Measurements from ENCODE around the gene PHKA2.

Gene PHKA2

DNA sequence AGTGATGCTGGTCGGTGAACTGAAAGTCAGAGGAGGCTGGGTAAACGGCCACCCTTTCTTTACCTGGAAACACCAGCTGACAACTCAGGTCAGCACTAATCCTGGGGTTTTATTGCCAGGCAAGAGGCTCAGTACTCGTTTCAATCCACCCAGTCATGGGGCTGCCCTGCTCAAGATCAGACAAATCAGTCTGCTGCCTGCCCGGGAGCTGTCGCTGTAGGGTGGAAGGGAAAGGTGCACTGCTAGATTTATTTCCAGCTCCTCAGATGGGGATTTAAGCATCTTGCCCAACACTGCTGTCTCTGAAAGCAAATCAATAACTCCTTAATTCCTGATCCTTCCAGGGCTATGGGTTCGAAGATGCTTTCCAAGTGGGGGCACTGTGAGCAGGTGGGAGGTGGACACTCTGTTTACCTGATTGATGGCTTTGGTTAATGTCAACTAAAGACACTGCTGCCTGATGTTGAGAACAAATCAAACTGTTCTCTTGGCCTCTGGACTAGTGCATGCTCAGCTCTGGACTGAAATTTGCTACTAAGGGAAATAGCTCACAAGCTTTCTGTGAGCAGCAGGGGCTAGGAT is 59.3 kb downstream of the PHKA2 start:
- DNase-seq, result no peak

DNA sequence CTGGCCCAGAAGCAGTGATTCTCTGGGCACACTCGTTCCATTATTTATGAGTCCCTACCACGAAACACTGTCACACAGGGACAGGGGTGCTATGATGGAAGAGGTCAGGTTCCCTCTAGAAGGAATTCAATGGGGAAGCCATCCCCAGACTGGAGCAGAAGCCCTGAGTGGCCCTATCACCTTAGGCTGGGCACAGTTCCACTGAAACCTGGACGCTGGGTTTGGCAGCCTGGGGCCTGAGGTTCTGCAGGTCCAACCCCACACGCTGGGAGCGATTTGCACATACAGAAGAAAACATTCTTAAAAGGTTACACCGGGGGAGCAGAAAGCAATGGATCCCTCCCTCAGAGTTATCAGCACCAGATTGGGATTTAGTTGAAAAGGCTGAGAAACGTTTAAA is 63.3 kb downstream of the PHKA2 start:
- DNase-seq, result no peak

DNA sequence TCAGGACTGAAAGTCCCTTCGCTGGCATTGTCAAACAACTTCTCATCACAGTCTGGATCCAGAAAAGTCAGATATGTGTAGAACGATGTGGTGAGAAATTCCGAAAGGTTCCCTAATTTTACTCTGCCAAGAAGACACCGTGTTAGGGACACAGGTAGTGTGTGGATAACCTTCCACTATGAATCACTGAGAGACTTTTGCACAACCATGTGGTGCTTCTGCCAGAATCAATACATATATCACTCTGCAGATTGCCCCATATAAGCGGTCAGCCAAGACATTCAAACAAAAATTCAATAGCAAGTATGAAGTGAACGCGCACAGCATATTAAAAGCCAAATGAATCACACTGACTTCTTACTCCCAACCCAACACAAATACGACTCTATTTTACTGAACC is 63.8 kb downstream of the PHKA2 start:
- DNase-seq, result no peak

DNA sequence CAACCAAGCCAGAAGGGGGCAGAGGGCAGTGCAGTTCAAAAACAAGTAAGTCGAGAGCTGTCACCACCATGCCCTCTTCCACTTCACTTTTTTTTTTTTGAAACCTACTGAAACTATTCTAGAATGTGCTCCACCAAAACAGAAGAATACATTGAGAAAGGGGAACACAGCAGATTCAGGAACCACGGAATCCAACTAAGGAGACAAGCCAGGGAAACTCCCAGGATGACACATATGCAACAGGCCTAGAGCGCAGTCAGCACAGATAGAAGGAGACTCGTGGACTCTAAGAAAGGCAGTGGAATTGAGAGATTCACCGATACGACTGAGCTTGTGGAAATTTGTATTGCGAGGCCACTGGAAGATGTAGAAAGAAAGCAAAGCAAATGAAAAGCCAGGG is 66.1 kb downstream of the PHKA2 start:
- DNase-seq, result no peak

DNA sequence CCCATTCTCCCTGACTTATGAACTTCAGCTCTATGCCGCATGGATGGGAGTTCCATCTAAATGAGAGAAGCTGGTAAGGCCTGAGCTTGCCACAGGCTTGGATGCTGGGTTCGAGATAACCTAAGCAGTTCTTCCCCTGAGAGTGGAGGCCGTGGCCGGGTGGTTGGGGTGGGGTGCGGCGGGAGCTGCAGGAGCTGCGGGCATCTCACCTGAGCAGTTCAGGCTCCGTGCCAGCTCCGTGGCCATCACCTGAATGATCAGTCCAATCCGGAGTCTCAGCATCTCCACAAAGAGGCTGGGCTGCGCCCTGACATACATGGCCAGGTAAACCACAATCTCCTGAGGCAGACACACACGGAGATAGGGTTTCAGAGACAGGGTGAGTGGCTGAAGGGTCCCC is 77.6 kb downstream of the PHKA2 start:
- no peak for DNase-seq

DNA sequence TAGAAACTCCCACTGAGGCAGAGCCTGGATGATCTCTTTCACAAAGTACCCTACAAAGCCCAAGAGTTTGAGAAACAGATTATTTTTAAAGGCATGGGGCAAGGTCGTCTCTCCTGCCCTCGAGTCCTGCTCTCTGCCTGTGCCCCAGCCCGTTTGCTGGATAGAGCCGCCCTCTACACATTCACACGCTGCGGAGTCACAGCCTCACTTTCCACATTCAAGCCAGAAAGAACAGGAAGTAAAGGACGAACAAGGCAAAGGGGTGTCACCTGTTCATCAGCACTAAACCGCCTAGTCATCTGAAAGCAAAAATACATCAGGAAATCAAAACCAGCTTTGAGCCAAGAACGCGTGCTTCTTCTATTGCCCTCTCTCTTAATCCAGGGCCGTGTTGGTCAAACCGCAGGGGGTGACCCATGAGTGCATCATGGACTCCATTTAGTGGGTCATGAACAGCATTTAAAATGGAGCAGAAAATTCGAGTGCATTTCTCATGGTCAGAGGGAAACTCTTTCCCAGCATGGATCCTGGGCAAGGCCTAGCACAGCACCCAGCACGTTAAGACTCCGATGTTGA is 83.4 kb downstream of the PHKA2 start:
- no peak for DNase-seq

DNA sequence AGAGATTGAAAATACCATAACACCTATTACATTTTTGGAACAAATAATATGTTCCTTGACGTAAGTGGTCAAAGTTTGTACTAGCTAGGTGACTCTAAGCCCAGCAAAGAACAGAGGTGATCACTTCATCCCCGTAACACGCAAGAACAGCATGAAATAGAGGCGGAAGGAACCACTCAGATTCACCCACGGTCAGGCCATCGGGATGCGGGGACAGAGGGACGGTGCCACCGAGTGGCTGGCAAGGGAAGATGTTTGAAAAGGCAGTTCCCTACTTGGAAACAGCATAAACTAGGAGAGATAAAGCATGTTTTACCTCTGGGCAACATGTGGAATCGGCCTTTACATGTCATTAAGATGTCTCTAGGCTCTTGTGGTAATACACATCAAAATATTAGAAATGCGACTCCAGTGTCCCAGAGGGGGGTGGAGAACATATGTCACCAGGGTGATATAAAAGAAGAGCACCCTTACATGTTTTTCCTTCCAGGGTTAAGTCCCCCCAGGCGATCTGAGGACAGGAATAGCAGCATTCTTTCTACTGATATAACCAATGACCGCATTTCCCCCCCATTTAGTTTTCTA is 84.0 kb downstream of the PHKA2 start:
- DNase-seq, result no peak

DNA sequence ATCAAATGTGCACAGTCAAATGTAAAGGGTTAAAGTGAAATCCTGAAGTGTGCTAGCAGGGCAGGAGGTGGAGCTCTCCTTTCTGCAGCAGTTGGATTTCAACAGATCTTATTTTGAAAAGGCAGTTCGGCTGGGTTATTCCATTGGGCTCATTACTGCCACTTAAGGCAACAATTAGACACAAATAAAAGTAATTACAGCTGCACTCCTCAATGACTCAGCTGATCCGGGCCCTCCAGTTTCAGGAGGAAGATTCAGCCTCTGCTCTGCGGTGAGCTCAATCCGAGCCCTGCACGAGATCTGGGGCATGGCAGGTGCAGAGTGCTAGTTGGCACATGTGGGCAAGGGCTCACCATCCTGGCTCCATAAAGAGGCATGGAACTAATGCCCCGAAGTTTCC is 85.4 kb downstream of the PHKA2 start:
- no peak for DNase-seq

DNA sequence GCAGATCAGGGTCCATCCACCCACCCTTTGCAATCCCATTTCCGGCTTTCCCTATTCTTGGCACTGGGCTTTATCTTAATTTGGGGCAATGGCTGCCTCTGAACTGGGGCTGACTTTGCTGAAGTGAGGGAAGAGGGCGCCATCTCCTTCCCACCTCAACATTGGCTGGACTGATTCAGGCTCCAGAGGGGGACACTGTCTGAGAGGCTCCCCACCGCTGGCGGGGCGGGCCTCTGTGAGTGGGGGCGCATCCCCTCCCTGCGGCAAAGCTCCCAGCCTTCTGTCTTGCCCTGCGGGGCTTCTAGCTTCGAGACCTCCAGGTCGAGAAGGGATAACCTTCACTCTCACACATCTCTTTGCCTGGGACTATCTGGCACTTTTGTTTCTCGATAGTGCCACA is 85.8 kb downstream of the PHKA2 start:
- DNase-seq, result no peak

DNA sequence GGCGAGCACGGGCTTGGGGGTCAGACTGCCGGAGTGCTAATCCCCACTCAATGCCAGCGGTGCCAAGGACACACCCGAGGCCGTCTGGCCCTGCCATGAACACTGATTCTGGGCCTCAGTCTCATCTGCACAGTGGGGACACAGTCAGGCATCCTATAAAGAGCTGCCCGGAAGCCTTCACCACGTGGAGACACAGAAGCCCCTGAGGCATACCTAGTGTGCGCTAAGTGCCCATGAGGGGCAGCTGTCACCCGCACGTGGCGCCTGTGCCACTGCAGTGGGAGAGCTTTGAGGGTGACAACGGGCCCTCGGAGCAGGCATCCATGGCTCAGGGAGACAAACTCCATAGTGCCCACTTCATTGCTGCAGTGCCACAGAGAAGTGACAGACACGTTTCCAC is 86.3 kb downstream of the PHKA2 start:
- DNase-seq, result no peak

DNA sequence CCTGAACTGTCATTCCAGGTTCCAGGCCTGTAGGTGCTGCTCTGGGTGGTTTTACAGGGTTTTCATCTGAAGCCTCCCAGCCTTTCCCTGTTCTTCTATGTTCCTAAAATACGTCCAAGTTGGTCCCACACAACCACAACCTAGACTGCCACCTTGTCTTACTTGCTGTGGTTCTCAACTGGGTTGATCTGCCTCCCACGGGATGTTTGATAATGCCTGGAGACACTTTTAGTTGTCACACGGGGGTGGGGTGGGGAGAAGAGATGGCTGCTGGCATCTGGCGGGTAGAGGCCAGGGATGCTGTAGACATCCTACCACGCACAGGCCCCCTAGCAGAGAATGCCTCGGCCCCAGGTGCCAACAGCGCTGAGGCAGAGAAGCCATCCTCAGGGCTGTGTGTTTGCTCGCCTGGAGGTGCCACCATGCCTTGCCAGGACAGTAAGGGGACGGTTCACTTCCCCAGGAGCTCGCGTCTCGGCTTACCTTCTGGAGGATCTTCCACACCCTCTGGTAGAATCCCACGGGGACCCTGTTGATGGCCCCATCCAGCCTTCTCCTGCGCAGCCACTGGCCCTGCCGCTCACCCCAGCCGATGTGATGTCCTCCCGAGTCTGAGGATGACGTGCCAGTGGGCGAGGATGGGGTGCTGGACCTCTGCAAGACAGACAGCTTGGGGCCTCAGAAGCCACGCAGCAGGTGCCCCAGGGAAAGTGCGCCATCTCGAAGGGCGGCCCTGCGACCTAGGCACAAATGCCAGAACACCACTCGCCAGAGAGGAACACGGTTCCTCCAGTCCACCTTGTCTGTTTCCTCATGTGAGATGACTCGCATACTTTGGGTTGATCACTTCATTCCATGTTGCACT is 87.0 kb downstream of the PHKA2 start:
- no peak for DNase-seq

DNA sequence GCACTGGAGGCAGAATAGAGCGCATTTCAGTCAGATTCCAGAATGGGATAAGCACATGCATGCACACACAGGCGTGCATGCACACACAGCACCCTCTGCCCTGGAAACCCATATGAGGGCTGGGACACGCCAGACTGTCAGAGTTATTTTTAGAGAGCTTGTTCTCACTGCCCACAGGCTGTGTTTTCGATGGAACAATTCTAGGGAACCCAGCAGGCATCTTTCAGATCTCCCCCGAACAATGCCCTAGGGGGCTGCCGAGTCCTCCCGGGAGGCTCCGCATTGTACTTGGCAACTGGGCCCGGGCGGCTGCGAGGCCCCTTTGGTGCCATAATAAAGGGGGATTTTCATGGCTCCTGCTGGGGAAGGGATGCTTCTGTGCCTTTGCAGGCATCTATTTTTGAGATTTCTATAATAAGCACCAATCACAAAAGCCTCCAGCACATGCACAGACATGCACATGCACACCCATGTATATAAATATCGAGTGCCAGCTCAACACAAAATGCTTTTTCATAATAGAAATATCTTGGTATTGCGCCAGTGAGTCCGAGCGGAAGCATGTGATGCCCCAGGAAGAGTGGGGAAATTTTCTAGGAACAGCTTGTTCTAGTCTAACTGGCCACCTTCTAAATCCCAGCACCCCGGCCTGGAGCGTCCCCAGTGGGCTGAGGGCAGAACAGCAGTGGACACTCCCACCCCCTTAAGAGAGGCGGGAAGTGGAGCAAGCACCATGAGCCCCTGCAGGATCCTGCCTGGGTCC is 88.5 kb downstream of the PHKA2 start:
- no peak for DNase-seq

DNA sequence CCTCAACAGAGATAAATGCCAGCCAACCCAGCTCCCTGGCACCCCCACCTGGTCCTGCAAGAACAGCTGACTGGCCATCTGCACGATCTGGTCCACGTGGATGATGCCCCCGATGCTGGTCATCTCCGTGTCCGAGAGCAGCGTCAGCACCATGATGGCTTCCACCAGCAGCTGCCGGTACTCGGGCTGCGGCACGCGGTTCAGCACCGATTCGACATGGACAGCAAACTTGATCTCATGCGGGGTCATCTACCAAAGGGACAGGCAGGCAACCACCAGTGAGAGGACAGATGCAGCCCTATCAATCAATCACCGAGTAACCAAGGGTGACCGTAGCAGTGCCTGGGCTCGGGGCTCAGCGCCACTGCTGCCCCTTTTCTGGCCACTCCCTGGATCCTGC is 89.8 kb downstream of the PHKA2 start:
- no peak for DNase-seq

DNA sequence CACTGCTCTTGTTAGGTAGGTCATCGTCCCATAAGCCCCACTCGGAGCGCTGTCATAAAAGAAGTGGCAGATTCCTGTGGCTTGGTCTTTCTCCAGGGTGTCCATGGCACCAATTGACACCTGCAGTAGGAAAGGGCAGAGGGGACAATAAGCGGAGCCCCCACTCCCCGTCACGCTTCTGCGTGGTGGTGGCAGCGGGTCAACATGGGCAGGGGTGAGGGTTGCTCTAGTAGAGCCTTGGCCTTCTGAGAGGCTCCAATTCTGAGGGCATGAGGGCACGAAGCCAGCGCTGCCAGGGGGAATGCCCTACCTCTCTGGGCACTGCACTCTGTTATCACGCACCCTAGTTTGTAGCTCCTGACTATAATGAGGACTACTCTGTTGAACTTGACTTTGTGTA is 90.4 kb downstream of the PHKA2 start:
- DNase-seq, result no peak

DNA sequence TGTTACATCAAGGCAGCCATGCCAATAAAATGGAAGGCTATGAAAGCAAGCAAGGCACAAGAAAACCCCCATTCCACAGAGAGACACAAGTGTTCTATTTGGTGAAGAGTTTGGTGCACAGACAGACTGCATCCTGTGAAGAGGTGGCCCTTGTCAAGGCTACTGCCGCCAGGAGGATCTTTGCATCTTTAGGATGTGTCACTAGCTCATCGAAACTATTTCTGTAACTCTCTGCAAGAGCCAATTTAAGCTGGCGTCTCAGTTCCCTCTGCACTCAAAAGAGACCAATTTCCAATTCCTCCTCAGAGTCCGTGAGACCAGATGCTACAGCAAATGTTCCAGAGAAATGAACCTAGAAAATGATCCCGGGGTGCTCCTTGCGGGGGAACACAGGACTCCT is 91.0 kb downstream of the PHKA2 start:
- no peak for DNase-seq

DNA sequence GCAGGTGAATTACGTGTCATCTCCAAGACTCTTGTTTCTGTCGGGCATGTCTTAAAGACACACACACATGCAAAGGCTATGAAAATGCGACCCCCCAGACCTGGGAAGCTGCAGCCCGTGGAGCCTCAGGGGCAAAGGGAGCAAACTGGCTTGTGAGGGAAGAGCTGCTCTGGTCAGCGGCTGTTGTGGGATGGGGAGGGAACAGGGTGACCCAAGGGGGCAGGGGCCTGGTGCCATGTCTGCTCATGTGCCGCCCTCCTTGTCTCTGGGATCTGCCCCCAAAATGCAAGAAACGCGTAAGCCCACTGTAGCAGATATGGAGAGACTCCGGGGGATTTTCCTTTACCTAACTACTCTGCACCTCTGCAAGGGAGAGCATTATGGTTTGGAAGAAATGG is 92.4 kb downstream of the PHKA2 start:
- no peak for DNase-seq

DNA sequence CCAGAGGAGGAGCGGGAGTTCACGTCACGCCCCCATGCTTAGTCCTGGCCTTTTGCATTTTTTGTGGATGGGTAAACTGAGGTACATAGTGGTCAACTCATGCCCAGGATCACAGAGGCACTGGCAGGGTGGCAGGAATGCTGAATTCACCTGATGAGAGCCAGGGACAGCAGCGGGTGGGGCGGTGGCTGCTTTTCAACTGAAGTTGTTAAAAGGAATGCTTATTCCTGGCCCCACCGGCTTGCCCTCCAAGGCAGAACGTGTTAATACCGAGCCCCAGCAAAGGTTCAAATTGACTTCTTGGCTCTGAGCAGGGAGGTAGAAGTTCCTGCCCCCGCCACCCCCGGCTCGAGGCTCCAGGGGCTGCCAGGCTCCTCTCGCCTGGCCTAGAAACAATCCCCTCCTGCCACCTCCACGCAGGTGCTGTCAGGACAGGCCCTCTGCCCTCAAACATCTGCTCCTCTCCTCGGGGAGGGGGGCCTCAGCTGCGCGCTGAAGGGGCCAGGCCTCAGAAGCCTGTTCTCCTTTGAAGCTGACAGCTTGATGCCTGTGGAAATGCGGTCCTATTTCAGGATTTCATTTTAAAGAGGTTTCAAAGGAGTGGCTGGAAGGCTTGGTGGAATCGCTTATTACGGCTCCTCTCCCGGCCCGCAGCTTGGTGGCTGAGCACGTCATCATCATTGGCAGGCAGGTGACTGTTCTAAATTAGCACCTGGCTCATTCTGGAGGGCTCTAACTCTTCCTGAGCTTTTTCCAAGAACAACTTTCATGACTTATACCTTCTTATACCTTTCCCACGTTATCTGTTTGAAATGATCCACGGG is 93.0 kb downstream of the PHKA2 start:
- DNase-seq, result no peak

DNA sequence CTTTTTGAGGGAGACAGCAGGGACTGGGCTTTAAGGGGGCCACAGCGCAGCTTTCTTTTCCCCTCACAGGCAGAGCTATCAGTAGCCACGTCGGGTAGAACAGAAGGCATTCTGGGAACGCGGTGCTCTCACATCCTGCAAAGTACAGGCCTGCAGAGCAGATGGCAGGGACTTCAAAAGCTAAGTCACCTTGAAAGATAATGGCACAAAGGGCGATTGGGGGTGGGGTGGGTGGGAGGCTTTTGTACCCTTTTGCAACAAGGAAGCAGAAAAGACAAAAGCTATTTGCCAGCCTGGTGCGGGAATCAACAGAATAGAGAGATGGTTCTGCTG is 93.9 kb downstream of the PHKA2 start:
- DNase-seq, result no peak

DNA sequence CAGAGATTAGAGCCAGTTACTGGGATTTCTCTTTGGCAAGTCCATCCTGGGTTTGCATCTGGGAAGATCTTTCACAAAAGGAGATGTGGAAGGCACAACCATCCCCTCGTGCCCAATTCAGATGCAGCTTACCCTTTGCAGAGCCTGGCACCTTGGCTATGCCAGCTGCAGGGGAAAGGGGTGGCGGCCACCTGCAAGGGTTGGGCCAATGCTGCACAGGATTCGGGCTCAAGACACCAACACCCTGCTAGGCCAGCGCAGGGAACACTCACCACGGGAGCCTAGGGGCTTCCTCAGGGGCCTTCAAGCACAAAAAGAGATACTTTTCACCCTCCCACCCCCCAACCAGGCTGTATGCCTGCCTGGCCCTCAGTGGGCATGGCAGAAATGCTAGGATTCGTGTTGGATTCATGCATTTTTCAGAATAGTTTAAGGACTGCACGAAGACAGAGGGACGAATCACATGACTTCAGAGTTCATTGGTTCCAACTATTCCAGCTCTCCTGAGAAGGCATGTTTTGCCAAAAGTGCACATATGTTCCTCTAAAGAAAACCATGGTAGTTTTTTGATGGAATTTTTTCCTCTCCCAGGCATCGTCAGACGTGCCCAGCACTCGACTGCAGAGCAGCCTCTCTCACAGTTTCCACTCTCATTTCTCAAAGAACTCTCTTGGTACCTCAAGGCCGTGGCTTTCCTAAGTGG is 94.4 kb downstream of the PHKA2 start:
- DNase-seq, result no peak

DNA sequence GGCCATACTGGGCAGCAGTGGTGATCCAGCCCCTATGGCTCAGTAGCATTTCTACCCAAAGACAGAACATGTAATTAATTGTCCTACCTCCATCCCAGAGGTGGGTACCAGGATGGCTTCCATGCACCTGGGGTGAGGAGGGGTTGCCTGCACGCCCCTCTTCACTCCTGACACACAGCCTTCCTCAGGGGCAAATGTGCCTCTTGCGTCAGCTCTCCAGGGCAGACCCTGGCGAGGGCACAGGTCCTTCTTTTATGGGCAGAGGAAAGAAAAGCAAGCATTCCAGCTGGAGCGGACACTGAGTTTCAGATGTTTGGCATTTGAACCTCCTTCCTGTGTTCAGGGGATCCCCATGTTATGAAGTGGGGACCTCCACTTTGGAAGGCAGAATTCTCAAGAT is 95.6 kb downstream of the PHKA2 start:
- no peak for DNase-seq

DNA sequence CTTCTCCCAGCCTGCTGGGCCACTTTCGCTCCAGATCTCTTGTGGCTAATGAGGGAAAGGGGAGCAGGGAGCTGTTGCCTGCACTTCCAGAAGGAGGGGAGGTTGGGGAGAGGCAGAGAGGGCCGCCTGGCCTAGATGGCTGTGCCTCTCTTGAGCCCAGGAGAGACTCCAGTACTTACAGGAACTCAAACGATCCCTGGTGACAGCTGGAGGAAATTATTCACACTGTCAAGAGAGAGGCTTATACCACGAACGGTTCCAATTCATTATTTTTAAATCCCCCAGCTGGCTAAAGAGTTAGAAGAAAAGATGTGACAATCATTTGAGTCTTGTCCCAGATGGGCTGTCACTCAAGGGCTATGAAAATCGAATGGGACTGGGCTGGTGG is 96.1 kb downstream of the PHKA2 start:
- DNase-seq, result no peak

All from NCI-H526 treated with DMSO at 0.1 percent for 48 hours (cell line).